ENCODE data around the gene PRDM10.

DNA sequence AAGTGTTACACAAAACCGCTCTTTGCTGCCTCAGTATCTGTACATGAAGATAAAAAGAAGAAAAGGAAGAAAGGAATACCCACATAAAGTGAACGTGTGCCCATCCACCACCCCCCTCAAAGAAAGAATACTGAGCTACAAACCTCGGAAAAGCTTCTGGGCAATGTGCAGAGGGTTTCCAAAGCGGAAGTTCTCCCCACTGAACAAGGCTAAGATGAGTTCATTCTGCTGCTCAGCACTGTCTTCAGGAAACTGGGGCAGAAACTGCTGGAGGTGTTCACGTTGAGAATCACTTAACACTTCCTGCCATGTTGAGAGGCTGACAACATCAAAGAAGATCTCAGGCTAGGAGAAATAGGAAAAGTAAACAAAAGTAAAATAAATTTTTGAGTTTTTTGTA, 114.2 kb downstream of the PRDM10 start:
- TF ChIP-seq TAF1 (IDR thresholded peaks at IDR 0.05; ENCODE audit: borderline replicate concordance, insufficient read depth, low read length) (no peak), REST (IDR thresholded peaks at IDR 0.05; ENCODE audit: insufficient read depth in 1 of 2, low read depth in 2 of 2, low read length in 2 of 2) (no peak), POLR2AphosphoS5 (IDR thresholded peaks at IDR 0.05; ENCODE audit: low read depth, low read length) (no peak), SIN3A (IDR thresholded peaks at IDR 0.05; ENCODE audit: borderline replicate concordance, insufficient read depth, low read length) (no peak)
